Muscle layer of colon (tissue), 2 donors: ENCODE measurements around the gene THOC2.
"Not testable (repeated sequence)": the region's sequence is repeated elsewhere in the genome, so short reads cannot be mapped to it uniquely, and the experiment has no call there.

Experiments
- H3K27ac ChIP-seq: one replicate; pipeline ENCODE4 v1.7.0; 2013; ENCODE audit warnings: low read depth, mild to moderate bottlenecking, low read length, moderate library complexity
- H3K27me3 ChIP-seq, 2 donors: one replicate each; pipeline ENCODE4 v1.7.0; 2013; ENCODE audit warnings: low read length in 2 of 2, mild to moderate bottlenecking in 2 of 2; ENCODE audit not compliant: insufficient read depth in 2 of 2, control insufficient read depth in 1 of 2
- H3K36me3 ChIP-seq: one replicate; pipeline ENCODE4 v1.7.0; 2013; ENCODE audit warnings: mild to moderate bottlenecking, low read length; ENCODE audit not compliant: insufficient read depth
- H3K4me1 ChIP-seq: one replicate; pipeline ENCODE4 v1.7.0; 2013; ENCODE audit warnings: mild to moderate bottlenecking, low read length; ENCODE audit not compliant: insufficient read depth
- H3K4me3 ChIP-seq, 2 donors: one replicate each; pipeline ENCODE4 v1.7.0; 2013; ENCODE audit warnings: low read length in 2 of 2, low read depth in 1 of 2, mild to moderate bottlenecking in 1 of 2, moderate library complexity in 1 of 2
- H3K9ac ChIP-seq: one replicate; pipeline ENCODE4 v1.7.0; 2013; ENCODE audit warnings: low read length
- H3K9me3 ChIP-seq: one replicate; pipeline ENCODE4 v1.7.0; 2013; ENCODE audit warnings: mild to moderate bottlenecking, low read length
- donor health status: abdominal sarcoma.
- donor health status: Adenocarcinoma of cecum.

The THOC2 gene

GRCh38 chrX:123753656-123754350 is 21.0 kb upstream of the THOC2 start:
- Histone ChIP-seq H3K27me3 (no peaks in the 10 kb centered on the region), H3K9ac (no peak overlapping the region), H3K36me3 (no peaks in the 10 kb centered on the region), H3K9me3 (no peaks in the 10 kb centered on the region), H3K4me1 (peaks cover 13% of the 10 kb centered on the region), H3K27ac (no peak overlapping the region), H3K4me3 (no peak overlapping the region)

DNA sequence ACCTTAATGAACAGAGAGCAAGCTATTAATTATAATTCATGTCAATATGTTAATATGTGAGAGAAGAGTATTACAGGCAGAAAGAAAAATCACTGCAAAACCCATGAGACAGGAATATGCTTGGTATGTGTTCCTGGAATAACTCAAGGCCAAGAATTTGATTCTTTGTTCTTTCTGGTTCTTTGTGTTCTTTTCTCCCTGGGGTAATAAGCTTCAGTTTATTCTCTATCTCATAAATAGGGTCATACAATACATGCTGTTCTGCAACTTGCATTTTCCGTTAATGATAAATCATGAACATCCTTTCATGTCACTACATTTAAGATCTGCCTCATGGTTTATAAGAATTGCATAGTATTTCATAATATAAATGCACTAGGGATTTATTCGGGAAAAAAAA is 16.8 kb upstream of the THOC2 start:
- Histone ChIP-seq H3K4me1 (no peaks in the 10 kb centered on the region), H3K9me3 (no peaks in the 10 kb centered on the region), H3K27me3 (no peaks in the 10 kb centered on the region), H3K4me3 (no peak overlapping the region), H3K9ac (no peak overlapping the region), H3K36me3 (no peaks in the 10 kb centered on the region), H3K27ac (no peak overlapping the region)

GRCh38 chrX:123745511-123745910 is 12.7 kb upstream of the THOC2 start:
- H3K9me3 ChIP-seq, result no peaks in the 10 kb centered on the region
- H3K4me1 ChIP-seq, result no peaks in the 10 kb centered on the region
- no peaks in the 10 kb centered on the region for H3K27me3 ChIP-seq
- no peak overlapping the region for H3K27ac ChIP-seq
- no peaks in the 10 kb centered on the region for H3K36me3 ChIP-seq
- no peak overlapping the region for H3K4me3 ChIP-seq
- no peak overlapping the region for H3K9ac ChIP-seq

GRCh38 chrX:123743312-123743711 is 10.5 kb upstream of the THOC2 start:
- no peaks in the 10 kb centered on the region for H3K36me3 ChIP-seq
- H3K4me1 ChIP-seq, result no peaks in the 10 kb centered on the region
- H3K9me3 ChIP-seq, result no peaks in the 10 kb centered on the region
- no peaks in the 10 kb centered on the region for H3K27me3 ChIP-seq
- H3K9ac ChIP-seq, result no peak overlapping the region
- H3K27ac ChIP-seq, result no peak overlapping the region
- H3K4me3 ChIP-seq, result no peak overlapping the region

DNA sequence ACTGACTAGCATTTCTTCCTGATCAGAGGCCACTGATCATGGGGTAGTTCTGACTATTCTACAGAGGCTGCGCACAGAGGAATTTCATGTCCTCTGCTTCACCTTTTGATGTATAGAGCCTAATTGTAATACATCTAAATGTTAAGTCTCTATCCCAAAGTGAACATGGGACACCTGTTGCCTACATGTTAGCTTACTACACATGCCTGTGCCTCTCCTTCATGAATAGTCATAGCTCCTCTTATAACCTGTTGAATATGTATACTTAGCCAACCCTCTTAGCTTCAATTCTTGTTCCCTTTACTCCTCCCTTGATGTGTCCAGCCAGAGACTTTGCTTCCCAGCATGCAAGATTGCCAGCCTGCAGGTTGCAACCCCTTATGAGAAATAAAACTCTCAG is 9.6 kb upstream of the THOC2 start:
- Histone ChIP-seq H3K27ac (no peak overlapping the region), H3K9me3 (no peaks in the 10 kb centered on the region), H3K4me1 (no peaks in the 10 kb centered on the region), H3K27me3 (no peaks in the 10 kb centered on the region), H3K4me3 (no peak overlapping the region), H3K36me3 (no peaks in the 10 kb centered on the region), H3K9ac (no peak overlapping the region)

DNA sequence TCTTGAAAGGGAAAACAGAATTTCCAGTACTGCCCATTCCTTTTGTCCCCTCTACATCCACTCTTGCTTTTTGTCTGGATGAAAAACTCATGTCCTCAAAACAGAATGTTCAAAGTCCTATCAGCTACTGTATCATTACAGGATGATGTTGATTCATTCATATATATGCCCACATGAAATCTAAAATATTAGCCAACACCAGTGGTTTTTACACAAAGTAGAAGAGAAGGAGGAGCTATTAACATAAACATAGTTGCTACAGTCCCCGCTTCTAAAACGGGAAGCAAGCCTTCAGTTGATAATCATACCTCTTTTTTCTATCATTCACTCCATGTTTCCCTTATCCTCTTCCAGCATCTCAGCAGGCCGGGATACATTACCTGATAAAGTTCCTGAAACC is 7.7 kb upstream of the THOC2 start:
- Histone ChIP-seq H3K9ac (no peak overlapping the region), H3K9me3 (no peaks in the 10 kb centered on the region), H3K4me3 (no peak overlapping the region), H3K4me1 (no peaks in the 10 kb centered on the region), H3K36me3 (no peaks in the 10 kb centered on the region), H3K27me3 (no peaks in the 10 kb centered on the region), H3K27ac (no peak overlapping the region)

DNA sequence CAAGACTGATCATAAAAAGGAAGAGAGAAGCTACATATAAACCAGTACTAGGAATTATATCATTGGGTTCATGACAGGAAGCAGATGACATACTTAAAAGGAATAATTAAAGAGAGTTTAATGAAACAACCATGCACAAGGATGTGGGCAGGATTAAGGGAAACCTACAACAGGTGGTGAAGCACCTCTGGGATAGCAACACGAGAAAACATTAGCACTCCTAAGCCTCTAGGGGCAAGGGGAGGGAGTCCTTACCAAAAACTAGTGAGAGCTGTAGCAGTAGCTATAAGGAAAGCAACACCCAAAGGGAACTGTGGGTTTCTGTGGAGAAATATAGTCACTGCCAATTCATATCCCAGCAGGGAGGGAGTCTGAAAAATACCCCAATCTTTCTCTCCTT is 7.2 kb upstream of the THOC2 start:
- no peaks in the 10 kb centered on the region for H3K36me3 ChIP-seq
- H3K27me3 ChIP-seq, result no peaks in the 10 kb centered on the region
- no peak overlapping the region for H3K9ac ChIP-seq
- H3K4me3 ChIP-seq, result no peak overlapping the region
- H3K27ac ChIP-seq, result no peak overlapping the region
- no peaks in the 10 kb centered on the region for H3K4me1 ChIP-seq
- H3K9me3 ChIP-seq, result no peaks in the 10 kb centered on the region

DNA sequence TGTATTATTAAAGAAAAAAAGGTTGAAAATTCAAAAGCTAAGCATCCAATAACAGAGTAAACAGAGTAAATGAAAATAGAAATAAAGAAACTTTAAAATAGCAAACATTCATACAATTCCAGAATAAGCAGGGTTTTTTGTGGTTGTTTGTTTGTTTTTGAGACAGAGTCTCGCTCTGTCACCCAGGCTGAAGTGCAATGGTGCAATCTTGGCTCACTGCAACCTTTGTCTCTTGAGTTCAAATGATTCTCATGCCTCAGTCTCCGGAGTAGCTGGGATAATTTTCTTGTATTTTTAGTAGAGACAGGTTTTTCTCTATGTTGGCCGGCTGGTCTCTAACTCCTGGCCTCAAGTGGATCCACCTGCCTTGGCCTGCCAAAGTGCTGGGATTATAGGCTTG is 6.6 kb upstream of the THOC2 start:
- no peaks in the 10 kb centered on the region for H3K9me3 ChIP-seq
- no peaks in the 10 kb centered on the region for H3K4me1 ChIP-seq
- H3K9ac ChIP-seq, result no peak overlapping the region
- no peak overlapping the region for H3K4me3 ChIP-seq
- no peaks in the 10 kb centered on the region for H3K27me3 ChIP-seq
- H3K27ac ChIP-seq, result no peak overlapping the region
- H3K36me3 ChIP-seq, result no peaks in the 10 kb centered on the region

- H3K4me3 ChIP-seq, result no peak overlapping the region
- no peaks in the 10 kb centered on the region for H3K9me3 ChIP-seq
Measured at GRCh38 chrX:123738378-123738940, 5.6 kb upstream of the THOC2 start.

DNA sequence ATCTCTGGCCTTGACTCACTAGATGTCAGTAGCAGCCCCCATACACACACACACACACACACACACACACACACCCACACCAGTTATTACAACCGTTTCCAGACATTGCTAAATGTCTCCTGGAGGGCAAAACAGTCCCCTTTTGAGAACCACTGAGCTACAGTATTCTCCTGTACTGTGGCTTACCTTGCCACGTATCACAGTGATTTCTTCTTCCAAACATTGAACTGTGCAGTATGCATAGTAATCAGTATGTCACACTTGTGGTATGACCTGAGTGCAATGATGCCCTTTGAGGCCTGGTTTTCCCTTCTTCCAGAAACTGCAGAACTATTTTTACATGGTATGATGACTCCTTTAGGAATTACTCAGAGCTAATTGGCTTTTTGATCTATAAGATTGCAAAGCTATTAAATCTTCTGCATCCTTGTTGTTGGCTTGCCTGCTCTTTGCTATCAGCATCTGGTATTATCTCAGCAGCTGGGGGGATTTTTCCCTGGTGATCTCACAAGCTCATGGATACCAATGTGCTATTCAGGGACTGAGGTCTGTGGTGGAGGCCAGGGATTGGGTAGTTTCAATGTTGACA is 3.6 kb upstream of the THOC2 start:
- Histone ChIP-seq H3K9ac (no peak overlapping the region), H3K4me3 (no peak overlapping the region), H3K4me1 (peaks cover under 1% of the 10 kb centered on the region), H3K27me3 (no peaks in the 10 kb centered on the region), H3K27ac (no peak overlapping the region), H3K36me3 (no peaks in the 10 kb centered on the region), H3K9me3 (no peaks in the 10 kb centered on the region)

More at GRCh38 chrX:123738378-123738940, 5.6 kb upstream of the THOC2 start:
- no peak overlapping the region for H3K27ac ChIP-seq
- no peak overlapping the region for H3K9ac ChIP-seq
- no peaks in the 10 kb centered on the region for H3K36me3 ChIP-seq
- H3K4me1 ChIP-seq, result no peaks in the 10 kb centered on the region
- H3K27me3 ChIP-seq, result no peaks in the 10 kb centered on the region

DNA sequence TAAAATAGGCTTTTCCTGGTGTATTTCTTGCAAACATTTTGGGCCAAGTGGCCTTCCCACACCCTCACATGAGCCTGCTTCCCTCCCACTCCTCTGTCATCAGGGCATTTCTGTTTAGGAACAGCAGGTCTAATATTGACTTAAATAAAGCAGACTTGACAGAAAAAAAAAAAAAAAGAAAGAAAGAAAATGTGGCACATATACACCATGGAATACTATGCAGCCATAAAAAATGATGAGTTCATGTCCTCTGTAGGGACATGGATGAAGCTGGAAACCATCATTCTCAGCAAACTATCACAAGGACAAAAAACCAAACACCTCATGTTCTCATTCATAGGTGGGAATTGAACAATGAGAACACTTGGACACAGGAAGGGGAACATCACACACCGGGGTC is 2.3 kb upstream of the THOC2 start:
- not testable (repeated sequence) for H3K27me3 ChIP-seq, H3K4me3 ChIP-seq, H3K36me3 ChIP-seq, H3K27ac ChIP-seq, H3K9ac ChIP-seq, H3K4me1 ChIP-seq, H3K9me3 ChIP-seq

DNA sequence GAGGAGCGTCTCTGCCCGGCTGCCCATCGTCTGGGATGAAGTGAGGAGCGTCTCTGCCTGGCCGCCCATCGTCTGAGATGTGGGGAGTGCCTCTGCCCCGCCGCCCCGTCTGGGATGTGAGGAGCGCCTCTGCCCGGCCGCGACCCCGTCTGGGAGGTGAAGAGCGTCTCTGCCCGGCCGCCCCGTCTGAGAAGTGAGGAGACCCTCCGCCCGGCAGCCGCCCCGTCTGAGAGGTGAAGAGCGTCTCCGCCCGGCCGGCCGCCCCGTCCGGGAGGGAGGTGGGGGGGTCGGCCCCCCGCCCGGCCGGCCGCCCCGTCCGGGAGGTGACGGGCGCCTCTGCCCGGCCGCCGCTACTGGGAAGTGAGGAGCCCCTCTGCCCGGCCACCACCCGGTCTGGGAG is 1.2 kb upstream of the THOC2 start:
- not testable (repeated sequence) for H3K9me3 ChIP-seq, H3K27me3 ChIP-seq, H3K9ac ChIP-seq, H3K36me3 ChIP-seq, H3K4me3 ChIP-seq, H3K4me1 ChIP-seq, H3K27ac ChIP-seq
